Upper lobe of right lung (tissue), 1 donor: Measurements from ENCODE around the gene SIMC1. TPM values are rescaled to one million over a fixed set of nuclear protein-coding genes. Genes with fewer than 3 reads are reported as not detected.

Experiments
- ATAC-seq: fragments of 200-7000 bp; cut with Tn5 transposase; one replicate; pipeline ENCODE4 v1.9.1; 2020; ENCODE audit warnings: mild to moderate bottlenecking, moderate library complexity
- DNase-seq: peaks from one replicate; pipeline ENCODE4 v3.0.0-alpha.2; 2020
- H3K27ac ChIP-seq: fragments of 200-600 bp; one replicate; pipeline ENCODE4 v1.8.0; 2022
- H3K27me3 ChIP-seq: fragments of 200-600 bp; one replicate; pipeline ENCODE4 v1.8.0; 2022; ENCODE audit warnings: mild to moderate bottlenecking
- H3K36me3 ChIP-seq: fragments of 200-600 bp; one replicate; pipeline ENCODE4 v1.8.0; 2022
- H3K4me1 ChIP-seq: fragments of 200-600 bp; one replicate; pipeline ENCODE4 v1.8.0; 2022
- H3K4me3 ChIP-seq: fragments of 200-600 bp; one replicate; pipeline ENCODE4 v1.8.0; 2022; ENCODE audit warnings: mild to moderate bottlenecking
- H3K9me3 ChIP-seq: fragments of 200-600 bp; one replicate; pipeline ENCODE4 v1.8.0; 2022
- CTCF ChIP-seq: fragments of 200-600 bp; IDR thresholded peaks from one replicate; pipeline ENCODE4 v1.8.0; 2022; ENCODE audit warnings: antibody characterized with exemption
- intact Hi-C: fragments of 100-400 bp; cut with DNase I; formaldehyde crosslinking; loops from one replicate; pipeline ENCODE4 v1.11.0; 2022
- total RNA-seq: library from RNA; stranded (reverse); fragmentation: NEBNext Ultra II Directional; extraction: Animal tissue kit (Norgen Biotek cat#: 25700); gene quantifications from one replicate; pipeline ENCODE4 v1.2.1, GENCODE V29; 2021
- donor health status: DM: no; HTN: yes; CAD: no; lungs with severe emphysema.

The SIMC1 gene
- total RNA-seq, 1 donor from 2014 or later, result 17.6 TPM

GRCh38 chr5:176384366-176384930 lies 146.2 kb downstream of the SIMC1 start:
- peaks cover under 1% of the 10 kb centered on the region for H3K4me1 ChIP-seq
- peaks cover 39% of the 10 kb centered on the region for H3K36me3 ChIP-seq
- H3K9me3 ChIP-seq, result no peaks in the 10 kb centered on the region
- ATAC-seq, result no peak
- intact Hi-C loops, result no loop called here
- H3K4me3 ChIP-seq, result no peak overlapping the region
- no peaks in the 10 kb centered on the region for H3K27me3 ChIP-seq
- DNase-seq, result no peak
- TF ChIP-seq CTCF, result no peak
- H3K27ac ChIP-seq, result no peak overlapping the region

GRCh38 chr5:176384991-176385390 lies 146.8 kb downstream of the SIMC1 start:
- intact Hi-C loops, result no loop called here
- TF ChIP-seq CTCF, result no peak
- ATAC-seq (no peak), DNase-seq (no peak)
- H3K27me3 ChIP-seq, result no peaks in the 10 kb centered on the region
- peaks cover 6% of the 10 kb centered on the region for H3K4me1 ChIP-seq
- no peak overlapping the region for H3K27ac ChIP-seq
- H3K36me3 ChIP-seq, result peaks cover 39% of the 10 kb centered on the region
- H3K9me3 ChIP-seq, result no peaks in the 10 kb centered on the region
- no peak overlapping the region for H3K4me3 ChIP-seq

- H3K4me3 ChIP-seq, result no peak overlapping the region
- no peak for ATAC-seq
- no peak for TF ChIP-seq CTCF
- no peaks in the 10 kb centered on the region for H3K27me3 ChIP-seq
- H3K9me3 ChIP-seq, result no peaks in the 10 kb centered on the region
- H3K36me3 ChIP-seq, result peaks cover 39% of the 10 kb centered on the region
- DNase-seq, result no peak
- H3K27ac ChIP-seq, result no peak overlapping the region
- H3K4me1 ChIP-seq, result peaks cover 7% of the 10 kb centered on the region
- intact Hi-C loops, result no loop called here
Observed at GRCh38 chr5:176386491-176386890, 148.3 kb downstream of the SIMC1 start.

GRCh38 chr5:176387384-176387925 lies 149.2 kb downstream of the SIMC1 start:
- H3K4me3 ChIP-seq, result peak overlapping the region; percentile 87
- peaks cover 7% of the 10 kb centered on the region for H3K4me1 ChIP-seq
- intact Hi-C loops, result no loop called here
- no peak for TF ChIP-seq CTCF
- H3K9me3 ChIP-seq, result no peaks in the 10 kb centered on the region
- no peak overlapping the region for H3K27ac ChIP-seq
- peaks cover 44% of the 10 kb centered on the region for H3K36me3 ChIP-seq
- no peaks in the 10 kb centered on the region for H3K27me3 ChIP-seq
- no peak for DNase-seq
- ATAC-seq, result no peak

GRCh38 chr5:176388003-176388443 lies 149.8 kb downstream of the SIMC1 start:
- intact Hi-C loops, result no loop called here
- Histone ChIP-seq H3K4me1 (peaks cover 7% of the 10 kb centered on the region), H3K27ac (peak overlapping the region; percentile 96), H3K36me3 (peaks cover 40% of the 10 kb centered on the region), H3K4me3 (peak overlapping the region; percentile 87), H3K9me3 (no peaks in the 10 kb centered on the region), H3K27me3 (no peaks in the 10 kb centered on the region)
- no peak for TF ChIP-seq CTCF
- DNase-seq, result no peak
- ATAC-seq, result no peak
